GM12878 (cell line): ENCODE results near the gene SRPX2.

Experiments
- CTCF ChIP-seq, 3 experiments: IDR thresholded peaks in 2 of 3; conservative IDR thresholded peaks in 1 of 3; 2 replicates each; pipeline ENCODE4 v1.5.1; 2011; ENCODE audit warnings: low read depth in 3 of 3, low read length in 3 of 3, mild to moderate bottlenecking in 3 of 3, control low read depth in 2 of 3, moderate library complexity in 2 of 3, inconsistent platforms in 1 of 3, mixed read lengths in 1 of 3; ENCODE audit not compliant: control insufficient read depth in 2 of 3, insufficient read depth in 1 of 3; ENCODE audit errors: extremely low read depth in 1 of 3
- TAF1 ChIP-seq: IDR thresholded peaks from 2 replicates; pipeline ENCODE4 v1.6.1; 2011; ENCODE audit warnings: mild to moderate bottlenecking, low read depth, low read length, borderline replicate concordance

DNA sequence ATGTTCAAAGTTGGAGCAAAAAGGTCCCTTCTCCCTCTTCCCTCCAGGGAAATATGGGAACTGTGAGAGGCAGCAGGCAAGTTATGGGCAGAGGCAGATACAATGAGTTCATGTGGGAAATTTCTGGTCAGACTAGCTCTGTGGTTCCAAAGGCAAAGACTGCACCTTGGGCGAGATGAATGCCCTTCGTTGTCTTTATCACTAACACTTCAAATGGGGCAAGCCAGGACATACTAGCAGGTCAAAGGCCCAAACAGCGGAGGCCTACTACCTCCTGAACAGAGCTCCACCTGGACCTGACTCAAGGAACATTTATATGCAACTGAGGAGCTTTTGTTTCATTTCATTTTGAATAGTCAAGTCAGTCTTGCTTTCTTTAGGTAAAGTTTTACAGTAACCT, 29.0 kb downstream of the SRPX2 start:
- TF ChIP-seq TAF1, result no peak
- no peak for TF ChIP-seq CTCF (IDR thresholded peaks at IDR 0.05 in 2 of 3, conservative IDR thresholded peaks at IDR 0.05 in 1 of 3; ENCODE audit: control insufficient read depth in 2 of 3, extremely low read depth in 1 of 3, insufficient read depth in 1 of 3, low read depth in 3 of 3, low read length in 3 of 3)
